ENCODE results near the gene MBNL1.
"Not testable (repeated sequence)": the region's sequence is repeated elsewhere in the genome, so short reads cannot be mapped to it uniquely, and the experiment has no call there.

Gene MBNL1

GRCh38 chr3:152319831-152320617, 51.3 kb downstream of the MBNL1 start:
- peak in 1 of 14 donors; percentile 15 for DNase-seq

- peak in 1 of 14 donors; percentile 46 for DNase-seq
Observed at GRCh38 chr3:152321200-152321954, 52.6 kb downstream of the MBNL1 start.

- peak in 1 of 14 donors; percentile 59 for DNase-seq
Observed at GRCh38 chr3:152321955-152322377, 53.2 kb downstream of the MBNL1 start.

- DNase-seq, result peak in 1 of 14 donors; percentile 39
Observed at GRCh38 chr3:152322756-152323155, 54.0 kb downstream of the MBNL1 start.

- no peak for DNase-seq
Observed at GRCh38 chr3:152323834-152324233, 55.1 kb downstream of the MBNL1 start.

- no peak for DNase-seq
Observed at GRCh38 chr3:152325136-152325535, 56.4 kb downstream of the MBNL1 start.

- no peak for DNase-seq
Observed at GRCh38 chr3:152327203-152327602, 58.5 kb downstream of the MBNL1 start.

GRCh38 chr3:152328841-152329240, 60.1 kb downstream of the MBNL1 start:
- no peak for DNase-seq

- DNase-seq, result no peak
Observed at GRCh38 chr3:152330559-152330958, 61.8 kb downstream of the MBNL1 start.

- DNase-seq, result no peak
Observed at GRCh38 chr3:152331018-152331541, 62.4 kb downstream of the MBNL1 start.

- no peak for DNase-seq
Observed at GRCh38 chr3:152331998-152332397, 63.3 kb downstream of the MBNL1 start.

GRCh38 chr3:152333928-152334327, 65.2 kb downstream of the MBNL1 start:
- no peak for DNase-seq

- no peak for DNase-seq
Observed at GRCh38 chr3:152334761-152335160, 66.0 kb downstream of the MBNL1 start.

- no peak for DNase-seq
Observed at GRCh38 chr3:152335273-152335672, 66.5 kb downstream of the MBNL1 start.

GRCh38 chr3:152337337-152337736, 68.6 kb downstream of the MBNL1 start:
- not testable (repeated sequence) for DNase-seq

GRCh38 chr3:152338159-152338720, 69.5 kb downstream of the MBNL1 start:
- DNase-seq, result no peak

GRCh38 chr3:152339881-152340505, 71.3 kb downstream of the MBNL1 start:
- no peak for DNase-seq

GRCh38 chr3:152345233-152345632, 76.5 kb downstream of the MBNL1 start:
- DNase-seq, result no peak

GRCh38 chr3:152346058-152346457, 77.3 kb downstream of the MBNL1 start:
- no peak for DNase-seq

- DNase-seq, result no peak
Observed at GRCh38 chr3:152346740-152347139, 78.0 kb downstream of the MBNL1 start.

- no peak for DNase-seq
Observed at GRCh38 chr3:152348436-152349177, 79.9 kb downstream of the MBNL1 start.

- no peak for DNase-seq
Observed at GRCh38 chr3:152349392-152349791, 80.7 kb downstream of the MBNL1 start.
